T47D (cell line): Measurements from ENCODE around the gene OR8K1.

Experiments used
- DNase-seq, 2 experiments: peaks; one replicate each; pipeline versions ENCODE4 v3.0.0 to v3.0.0-alpha.2; 2011 to 2012; ENCODE audit warnings: low read depth in 1 of 2, low spot score in 1 of 2
- JUND ChIP-seq: IDR thresholded peaks from 2 replicates; pipeline ENCODE4 v1.6.1; 2012; ENCODE audit warnings: low read depth
- in situ Hi-C: cut with HindIII; loops from 2 replicates; pipeline ENCODE4 v1.10.0; 2016; ENCODE audit warnings: low sequenced_read_pairs, low pct_unique_long_range_greater_than_20kb

Gene OR8K1

GRCh38 chr11:56345739-56346138 is at the start of gene OR8K1:
TSS of gene OR8K1 (plus strand) at chr11:56346039. CDS start at chr11:56346039, 0 bp downstream.
- in situ Hi-C loops = no loop called here
- TF ChIP-seq JUND = no peak
- no peak for DNase-seq

- no peak for DNase-seq
- TF ChIP-seq JUND = no peak
- in situ Hi-C loops = no loop called here
Measured at GRCh38 chr11:56296898-56297297, 48.9 kb upstream of the OR8K1 start.

GRCh38 chr11:56307836-56308235 is 38.0 kb upstream of the OR8K1 start:
- DNase-seq = no peak
- TF ChIP-seq JUND = no peak
- in situ Hi-C loops = no loop called here

GRCh38 chr11:56314844-56315243 is 31.0 kb upstream of the OR8K1 start, which contains the start of gene OR8K3:
TSS of gene OR8K3 (plus strand) at chr11:56315144. CDS start at chr11:56318307, 3,163 bp downstream.
- no peak for TF ChIP-seq JUND
- in situ Hi-C loops = no loop called here
- no peak for DNase-seq

- in situ Hi-C loops = no loop called here
- TF ChIP-seq JUND = no peak
- DNase-seq = peak; percentile 12 to 24
Measured at GRCh38 chr11:56331861-56332491, 13.9 kb upstream of the OR8K1 start.

- TF ChIP-seq JUND = no peak
- in situ Hi-C loops = no loop called here
Measured at GRCh38 chr11:56333156-56333555, 12.7 kb upstream of the OR8K1 start.

GRCh38 chr11:56340289-56340688 is 5.5 kb upstream of the OR8K1 start:
- in situ Hi-C loops = no loop called here
- TF ChIP-seq JUND = no peak
- DNase-seq = no peak

More at GRCh38 chr11:56333156-56333555, 12.7 kb upstream of the OR8K1 start:
- DNase-seq = no peak

- DNase-seq = no peak
- no peak for TF ChIP-seq JUND
- in situ Hi-C loops = no loop called here
Measured at GRCh38 chr11:56353991-56354390, 8.2 kb downstream of the OR8K1 start, which contains the start of gene OR8J1. TSS of gene OR8J1 (plus strand) at chr11:56354291. CDS start at chr11:56360247, 5,956 bp downstream.

GRCh38 chr11:56375324-56375723 is 29.5 kb downstream of the OR8K1 start, which contains the start of gene OR8U1:
TSS of gene OR8U1 (plus strand) at chr11:56375624. CDS start at chr11:56375624, 0 bp downstream.
- DNase-seq = no peak
- in situ Hi-C loops = no loop called here
- no peak for TF ChIP-seq JUND

- TF ChIP-seq JUND = no peak
- no peak for DNase-seq
- in situ Hi-C loops = no loop called here
Measured at GRCh38 chr11:56380120-56380519, 34.3 kb downstream of the OR8K1 start.

- DNase-seq = no peak
- TF ChIP-seq JUND = no peak
- in situ Hi-C loops = no loop called here
Measured at GRCh38 chr11:56394381-56394780, 48.5 kb downstream of the OR8K1 start.

GRCh38 chr11:56396047-56396446 is 50.2 kb downstream of the OR8K1 start:
- DNase-seq = peak; percentile 21 to 52
- no peak for TF ChIP-seq JUND
- in situ Hi-C loops = no loop called here
